Left lobe of liver (tissue), 2 donors: Measurements from ENCODE around the gene ARID5B. TPM values are rescaled to one million over a fixed set of nuclear protein-coding genes. Genes with fewer than 3 reads are reported as not detected.

Experiments
- ATAC-seq: fragments of 200-7000 bp; cut with Tn5 transposase; one replicate; pipeline ENCODE4 v1.9.1; 2020; ENCODE audit warnings: mild to moderate bottlenecking, moderate library complexity
- DNase-seq: peaks from one replicate; pipeline ENCODE4 v3.0.0-alpha.2; 2020; ENCODE audit warnings: low spot score
- total RNA-seq: library from RNA; stranded (reverse); gene quantifications from one replicate; pipeline ENCODE4 v1.2.1, GENCODE V29; 2021
- donor health status: DM: no; HTN: no; CAD: no; lungs with moderate emphysema.
- donor health status: DM: no; HTN: yes; CAD: no.

Gene ARID5B
- total RNA-seq, 1 donor from 2014 or later = 3.8 TPM

GRCh38 chr10:61931620-61932332 lies 30.3 kb downstream of the ARID5B start:
- DNase-seq = no peak
- no peak for ATAC-seq

GRCh38 chr10:61933859-61934555 lies 32.5 kb downstream of the ARID5B start:
- ATAC-seq (no peak), DNase-seq (no peak)

- DNase-seq (no peak), ATAC-seq (no peak)
Measured at GRCh38 chr10:61935077-61935476, 33.6 kb downstream of the ARID5B start.

- no peak for DNase-seq
- ATAC-seq = no peak
Measured at GRCh38 chr10:61936770-61937169, 35.3 kb downstream of the ARID5B start.

GRCh38 chr10:61937631-61938351 lies 36.3 kb downstream of the ARID5B start:
- no peak for DNase-seq
- peak; percentile 32 for ATAC-seq

- no peak for DNase-seq
- no peak for ATAC-seq
Measured at GRCh38 chr10:61939902-61940301, 38.4 kb downstream of the ARID5B start.

- DNase-seq (no peak), ATAC-seq (no peak)
Measured at GRCh38 chr10:61941202-61941681, 39.7 kb downstream of the ARID5B start.

GRCh38 chr10:61942604-61943461 lies 41.3 kb downstream of the ARID5B start:
- DNase-seq (no peak), ATAC-seq (peak; percentile 64)

- DNase-seq = no peak
- peak; percentile 84 for ATAC-seq
Measured at GRCh38 chr10:61943674-61944378, 42.3 kb downstream of the ARID5B start.

GRCh38 chr10:61944410-61945147 lies 43.1 kb downstream of the ARID5B start:
- ATAC-seq (no peak), DNase-seq (no peak)

GRCh38 chr10:61949687-61950086 lies 48.2 kb downstream of the ARID5B start:
- DNase-seq (no peak), ATAC-seq (no peak)

- no peak for DNase-seq
- ATAC-seq = peak; percentile 86
Measured at GRCh38 chr10:61950449-61951143, 49.1 kb downstream of the ARID5B start.

- ATAC-seq = no peak
- no peak for DNase-seq
Measured at GRCh38 chr10:61951144-61951483, 49.6 kb downstream of the ARID5B start.

- no peak for DNase-seq
- no peak for ATAC-seq
Measured at GRCh38 chr10:61952028-61952674, 50.7 kb downstream of the ARID5B start.

GRCh38 chr10:61953183-61953582 lies 51.7 kb downstream of the ARID5B start:
- DNase-seq = no peak
- ATAC-seq = no peak

GRCh38 chr10:61957806-61958205 lies 56.3 kb downstream of the ARID5B start:
- ATAC-seq (no peak), DNase-seq (no peak)

GRCh38 chr10:61958311-61958710 lies 56.8 kb downstream of the ARID5B start:
- DNase-seq = no peak

GRCh38 chr10:61958805-61959204 lies 57.3 kb downstream of the ARID5B start:
- ATAC-seq = no peak
- no peak for DNase-seq

More at GRCh38 chr10:61958311-61958710, 56.8 kb downstream of the ARID5B start:
- ATAC-seq = no peak
